GM12878 (cell line): ENCODE measurements around the gene C1GALT1C1. TPM values are rescaled to one million over a fixed set of nuclear protein-coding genes. Genes with fewer than 3 reads are reported as not detected.

Experiments
- BHLHE40 ChIP-seq, 2 experiments: fragments of 450-650 bp in 1 of 2; IDR thresholded peaks; 2 replicates each; pipeline ENCODE4 v1.6.1; 2011 to 2017; ENCODE audit warnings: low read depth in 2 of 2, borderline replicate concordance in 1 of 2, improper control_type of control experiment in 1 of 2, low read length in 1 of 2, mild to moderate bottlenecking in 1 of 2
- CUX1 ChIP-seq: IDR thresholded peaks from 2 replicates; pipeline ENCODE4 v1.6.1; 2012; ENCODE audit warnings: improper control_type of control experiment, low read depth, low read length; ENCODE audit not compliant: insufficient replicate concordance
- E4F1 ChIP-seq: fragments of 450-650 bp; IDR thresholded peaks from 2 replicates; pipeline ENCODE4 v1.6.1; 2018; ENCODE audit warnings: borderline replicate concordance, mild to moderate bottlenecking; ENCODE audit not compliant: partially characterized antibody
- EP300 ChIP-seq, 2 experiments: fragments of 150-350 bp in 1 of 2; IDR thresholded peaks; 2 replicates each; pipeline ENCODE4 v1.6.1; 2011 to 2012; ENCODE audit warnings: low read depth in 2 of 2, low read length in 2 of 2, borderline replicate concordance in 1 of 2, improper control_type of control experiment in 1 of 2, inconsistent platforms in 1 of 2; ENCODE audit not compliant: control insufficient read depth in 1 of 2
- ETV6 ChIP-seq, 2 experiments: fragments of 450-650 bp in 1 of 2; IDR thresholded peaks in 1 of 2; conservative IDR thresholded peaks in 1 of 2; 2 replicates each; pipeline ENCODE4 v1.6.1; 2014; ENCODE audit warnings: antibody characterized with exemption in 1 of 2, borderline replicate concordance in 1 of 2, low read depth in 1 of 2, mild to moderate bottlenecking in 1 of 2, moderate library complexity in 1 of 2
- IKZF1 ChIP-seq: fragments of 450-650 bp; conservative IDR thresholded peaks from 2 replicates; pipeline ENCODE4 v1.6.1; 2017; ENCODE audit warnings: antibody characterized with exemption, mild to moderate bottlenecking
- PBX3 ChIP-seq: IDR thresholded peaks from 2 replicates; pipeline ENCODE4 v1.6.1; 2011; ENCODE audit warnings: mild to moderate bottlenecking, low read depth, low read length, moderate library complexity; ENCODE audit not compliant: insufficient replicate concordance
- POLR2AphosphoS2 ChIP-seq: IDR thresholded peaks from 2 replicates; pipeline ENCODE4 v1.6.1; 2011; ENCODE audit warnings: low read depth, mild to moderate bottlenecking, low read length, improper control_type of control experiment, moderate library complexity
- POU2F2 ChIP-seq: IDR thresholded peaks from 3 replicates; pipeline ENCODE4 v1.6.1; 2011; ENCODE audit warnings: low read depth, mild to moderate bottlenecking, low read length, borderline replicate concordance
- RELB ChIP-seq: fragments of 450-650 bp; IDR thresholded peaks from 2 replicates; pipeline ENCODE4 v1.6.1; 2017; ENCODE audit warnings: low read depth, mild to moderate bottlenecking, moderate library complexity
- SIN3A ChIP-seq: IDR thresholded peaks from 2 replicates; pipeline ENCODE4 v1.6.1; 2012; ENCODE audit warnings: low read depth, low read length, improper control_type of control experiment
- ZNF207 ChIP-seq: fragments of 450-650 bp; IDR thresholded peaks from 2 replicates; pipeline ENCODE4 v1.6.1; 2014; ENCODE audit warnings: antibody characterized with exemption, mild to moderate bottlenecking, borderline replicate concordance
- polyA plus RNA-seq, 11 experiments: library from polyadenylated mRNA; depleted of rRNA in 4 of 11; unstranded in 6 of 11; stranded (reverse) in 5 of 11; fragments of >200 nt; fragmentation: Nextera tagmentation in 4 of 11; fragmentation: Illumina TruSeq in 1 of 11; extraction: Ambion mirVana in 4 of 11; extraction: Trizol in 1 of 11; gene quantifications; 1 replicate in 1 of 11; 2 replicates in 10 of 11; pipeline versions ENCODE4 v1.2.1 to v1.2.3, GENCODE V29; 2011 to 2016; ENCODE audit warnings: inconsistent platforms in 2 of 11, missing spikeins in 2 of 11, low read depth in 1 of 11
- total RNA-seq, 4 experiments: library from RNA; depleted of rRNA in 3 of 4; stranded (reverse); fragments of >200 nt in 3 of 4; fragmentation: Illumina TruSeq in 1 of 4; extraction: Trizol in 1 of 4; gene quantifications; 2 replicates each; pipeline versions ENCODE4 v1.2.1 to v1.2.3, GENCODE V29; 2013 to 2021
- TF ChIP-seq, protein P1 (sequence below): fragments of 450-650 bp; IDR thresholded peaks from 2 replicates; pipeline ENCODE4 v1.6.1; 2016; ENCODE audit warnings: mild to moderate bottlenecking

Gene C1GALT1C1
- total and polyA plus RNA-seq, 10 of the 15 experiments (the other 5 are each of a cell fraction or from before 2014, with no cell fraction given) = 11.6 to 71.7 (median 22.5) TPM

DNA sequence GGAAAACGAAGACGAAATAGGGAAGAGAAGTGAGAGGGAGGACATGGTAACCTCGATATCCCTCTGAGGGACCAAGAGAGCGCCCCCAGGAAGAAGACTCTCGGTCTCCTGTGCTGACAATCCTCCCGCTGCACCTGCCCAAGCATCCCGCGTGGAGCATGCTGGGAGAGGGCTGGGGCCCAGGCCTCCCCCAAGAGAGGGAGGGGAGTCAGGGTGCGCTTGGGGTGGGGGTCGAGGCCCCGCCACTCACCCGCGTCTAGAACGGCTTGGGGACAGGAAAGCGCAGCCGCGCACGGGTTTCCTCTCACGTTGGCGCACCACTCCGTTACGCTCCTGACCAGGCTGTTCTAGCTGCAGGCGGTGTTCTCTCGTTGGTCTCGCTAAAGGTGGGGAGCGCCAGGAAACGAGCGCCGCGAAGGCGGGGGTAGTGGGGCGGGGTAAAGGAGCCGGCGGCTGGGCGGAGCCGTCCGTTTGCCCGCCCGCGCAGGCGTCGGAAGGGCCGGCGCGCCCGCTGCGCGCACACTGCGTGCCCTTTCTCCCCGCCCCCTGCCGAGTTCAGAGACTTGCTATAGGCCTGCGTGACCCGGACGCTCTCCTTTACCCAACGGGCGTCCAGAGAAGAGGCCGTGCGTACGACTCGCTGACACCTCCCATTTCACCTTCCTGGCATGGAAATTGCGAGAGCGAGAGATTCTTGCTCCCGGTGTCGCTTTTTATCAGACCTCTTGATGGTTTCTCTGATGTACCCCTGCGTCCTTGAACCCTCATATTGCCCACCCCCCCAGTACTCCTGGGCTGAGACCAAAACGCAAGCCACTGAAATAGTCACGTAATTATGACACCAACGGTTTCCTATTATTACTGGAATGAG, at the start of gene C1GALT1C1 (continued):
- TF ChIP-seq CUX1 (no peak), POU2F2 (peak; percentile 28; the same call in 1 of the 3 replicates), SIN3A (peak; percentile 70; the same call in 1 of the 2 replicates), ZNF207 (0 out of 2 replicates have a peak, but pooled peaks have one; percentile 47), RELB (peak; percentile 19; the same call in 1 of the 2 replicates), EP300 (IDR thresholded peaks at IDR 0.05; ENCODE audit: borderline replicate concordance in 1 of 2, control insufficient read depth in 1 of 2, low read depth in 2 of 2, low read length in 2 of 2) (no peak), IKZF1 (0 out of 2 replicates have a peak, but pooled peaks have one; percentile 32), ETV6 (conservative IDR thresholded peaks at IDR 0.05 in 1 of 2, IDR thresholded peaks at IDR 0.05 in 1 of 2; ENCODE audit: borderline replicate concordance in 1 of 2, low read depth in 1 of 2) (peak in 1 of 2 experiments; percentile 30; a peak in 1 of 4 replicates), POLR2AphosphoS2 (peak; percentile 64), BHLHE40 (IDR thresholded peaks at IDR 0.05; ENCODE audit: borderline replicate concordance in 1 of 2, low read depth in 2 of 2, low read length in 1 of 2) (peak; percentile 62 to 90; a peak in 3 of 4 replicates), PBX3 (peak; percentile 29), E4F1 (no peak)
- TF ChIP-seq, protein P1, sequence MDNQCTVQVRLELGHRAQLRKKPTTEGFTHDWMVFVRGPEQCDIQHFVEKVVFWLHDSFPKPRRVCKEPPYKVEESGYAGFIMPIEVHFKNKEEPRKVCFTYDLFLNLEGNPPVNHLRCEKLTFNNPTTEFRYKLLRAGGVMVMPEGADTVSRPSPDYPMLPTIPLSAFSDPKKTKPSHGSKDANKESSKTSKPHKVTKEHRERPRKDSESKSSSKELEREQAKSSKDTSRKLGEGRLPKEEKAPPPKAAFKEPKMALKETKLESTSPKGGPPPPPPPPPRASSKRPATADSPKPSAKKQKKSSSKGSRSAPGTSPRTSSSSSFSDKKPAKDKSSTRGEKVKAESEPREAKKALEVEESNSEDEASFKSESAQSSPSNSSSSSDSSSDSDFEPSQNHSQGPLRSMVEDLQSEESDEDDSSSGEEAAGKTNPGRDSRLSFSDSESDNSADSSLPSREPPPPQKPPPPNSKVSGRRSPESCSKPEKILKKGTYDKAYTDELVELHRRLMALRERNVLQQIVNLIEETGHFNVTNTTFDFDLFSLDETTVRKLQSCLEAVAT = peak; percentile 40; the same call in 1 of the 2 replicates
